GM21423 (cell line): ENCODE data around the gene NEK10.
"Not testable (repeated sequence)": the region's sequence is repeated elsewhere in the genome, so short reads cannot be mapped to it uniquely, and the experiment has no call there.

ENCODE experiments used
- ATAC-seq: cut with Tn5 transposase; IDR thresholded peaks from one replicate; pipeline ENCODE4 v1.9.1; 2021; ENCODE audit warnings: mild to moderate bottlenecking, moderate library complexity; ENCODE audit not compliant: unreplicated experiment

The NEK10 gene

GRCh38 chr3:27353221-27353620 is 16.0 kb downstream of the NEK10 start:
- no peak for ATAC-seq

- no peak for ATAC-seq
These were observed 17.1 kb downstream of the NEK10 start for GRCh38 chr3:27352047-27352446.

GRCh38 chr3:27349832-27350231 is 19.4 kb downstream of the NEK10 start:
- ATAC-seq, result peak; percentile 38

GRCh38 chr3:27345959-27346865 is 23.0 kb downstream of the NEK10 start:
- no peak for ATAC-seq

GRCh38 chr3:27345493-27345892 is 23.7 kb downstream of the NEK10 start:
- peak; percentile 56 for ATAC-seq

GRCh38 chr3:27345045-27345444 is 24.1 kb downstream of the NEK10 start:
- no peak for ATAC-seq

GRCh38 chr3:27344192-27344591 is 25.0 kb downstream of the NEK10 start:
- ATAC-seq, result no peak

- ATAC-seq, result no peak
These were observed 26.9 kb downstream of the NEK10 start for GRCh38 chr3:27342267-27342666.

- ATAC-seq, result no peak
These were observed 28.6 kb downstream of the NEK10 start for GRCh38 chr3:27340534-27340933.

GRCh38 chr3:27335571-27335970 is 33.6 kb downstream of the NEK10 start:
- no peak for ATAC-seq

- ATAC-seq, result no peak
These were observed 35.3 kb downstream of the NEK10 start for GRCh38 chr3:27333843-27334242.

GRCh38 chr3:27328982-27329762 is 40.0 kb downstream of the NEK10 start:
- not testable (repeated sequence) for ATAC-seq

GRCh38 chr3:27326629-27327545 is 42.3 kb downstream of the NEK10 start:
- no peak for ATAC-seq

- no peak for ATAC-seq
These were observed 43.0 kb downstream of the NEK10 start for GRCh38 chr3:27326202-27326601.

GRCh38 chr3:27325419-27325818 is 43.8 kb downstream of the NEK10 start:
- ATAC-seq, result no peak

- no peak for ATAC-seq
These were observed 44.5 kb downstream of the NEK10 start for GRCh38 chr3:27324686-27325085.

- no peak for ATAC-seq
These were observed 46.1 kb downstream of the NEK10 start for GRCh38 chr3:27323087-27323570.

- ATAC-seq, result no peak
These were observed 46.5 kb downstream of the NEK10 start for GRCh38 chr3:27322634-27323033.

GRCh38 chr3:27319847-27320526 is 49.2 kb downstream of the NEK10 start:
- no peak for ATAC-seq

GRCh38 chr3:27319304-27319703 is 49.9 kb downstream of the NEK10 start:
- ATAC-seq, result no peak
